HepG2 (cell line): Measurements from ENCODE around the gene SUPT6H. TPM values are rescaled to one million over a fixed set of nuclear protein-coding genes. Genes with fewer than 3 reads are reported as not detected.

Experiments used
- ARNT2 ChIP-seq: sonication (generic); formaldehyde crosslinking; IDR thresholded peaks from 2 replicates; pipeline ENCODE4 v1.8.0; 2022; ENCODE audit warnings: mild to moderate bottlenecking, low read depth, missing genetic modification reagents, moderate library complexity
- HOXA7 ChIP-seq: sonication (generic); formaldehyde crosslinking; IDR thresholded peaks from 2 replicates; pipeline ENCODE4 v1.8.1; 2022; ENCODE audit warnings: mild to moderate bottlenecking, missing genetic modification reagents, moderate library complexity
- IRX3 ChIP-seq: sonication (generic); formaldehyde crosslinking; IDR thresholded peaks from 2 replicates; pipeline ENCODE4 v1.8.1; 2023; ENCODE audit warnings: mild to moderate bottlenecking, low read depth, missing genetic modification reagents, borderline replicate concordance
- KLF15 ChIP-seq: sonication (generic); formaldehyde crosslinking; IDR thresholded peaks from 2 replicates; pipeline ENCODE4 v1.8.1; 2023; ENCODE audit warnings: borderline replicate concordance, mild to moderate bottlenecking, inconsistent platforms, missing genetic modification reagents, mixed read lengths
- MIXL1 ChIP-seq: IDR thresholded peaks from 2 replicates; pipeline ENCODE4 v1.6.1; 2016
- NCOA2 ChIP-seq: sonication (generic); formaldehyde crosslinking; IDR thresholded peaks from 2 replicates; pipeline ENCODE4 v1.8.0; 2022; ENCODE audit warnings: inconsistent platforms
- NFE2L2 ChIP-seq: fragments of 150-350 bp; IDR thresholded peaks from 2 replicates; pipeline ENCODE4 v1.6.1; 2014; ENCODE audit warnings: low read length
- POLR2G ChIP-seq: fragments of 200-400 bp; formaldehyde crosslinking; IDR thresholded peaks from 2 replicates; pipeline ENCODE4 v1.6.1; 2018; ENCODE audit warnings: mild to moderate bottlenecking, low read depth, low read length, moderate library complexity
- PPARG ChIP-seq: conservative IDR thresholded peaks from 2 replicates; pipeline ENCODE4 v1.6.1; 2016; ENCODE audit warnings: missing biosample characterization, missing genetic modification reagents
- TCF7 ChIP-seq: sonication (generic); IDR thresholded peaks from 2 replicates; pipeline ENCODE4 v1.6.1; 2016; ENCODE audit warnings: antibody characterized with exemption, low read depth
- ZNF326 ChIP-seq: sonication (generic); formaldehyde crosslinking; IDR thresholded peaks from 2 replicates; pipeline ENCODE4 v1.4.0; 2020; ENCODE audit warnings: missing genetic modification reagents, borderline replicate concordance
- ZNF335 ChIP-seq: sonication (generic); formaldehyde crosslinking; IDR thresholded peaks from 2 replicates; pipeline ENCODE4 v1.4.0; 2020; ENCODE audit warnings: missing genetic modification reagents
- ZNF563 ChIP-seq: sonication (generic); formaldehyde crosslinking; IDR thresholded peaks from 2 replicates; pipeline ENCODE4 v1.8.0; 2022; ENCODE audit warnings: mild to moderate bottlenecking, moderate library complexity, missing genetic modification reagents
- ZNF891 ChIP-seq: sonication (generic); formaldehyde crosslinking; IDR thresholded peaks from 2 replicates; pipeline ENCODE4 v1.5.0; 2020; ENCODE audit warnings: mild to moderate bottlenecking, missing genetic modification reagents
- polyA plus RNA-seq, 8 experiments: library from polyadenylated mRNA; depleted of rRNA in 3 of 8; stranded (reverse) in 7 of 8; unstranded in 1 of 8; fragments of >200 nt; fragmentation: Illumina TruSeq in 4 of 8; extraction: Trizol in 4 of 8; gene quantifications; 2 replicates each; pipeline versions ENCODE4 v1.2.1 to v1.2.3, GENCODE V29; 2011 to 2016; ENCODE audit warnings: low read depth in 4 of 8, missing spikeins in 1 of 8, mixed read lengths in 1 of 8; ENCODE audit not compliant: insufficient read depth in 1 of 8
- total RNA-seq, 5 experiments: library from RNA; depleted of rRNA; stranded (reverse); fragments of >200 nt; fragmentation: Illumina TruSeq; extraction: Trizol; gene quantifications; 2 replicates each; pipeline ENCODE4 v1.2.3, GENCODE V29; 2016; ENCODE audit warnings: low read depth in 1 of 5
- TF ChIP-seq, protein P1 (sequence below), 2 experiments: sonication (generic) in 1 of 2; formaldehyde crosslinking in 1 of 2; IDR thresholded peaks; 2 replicates each; pipeline versions ENCODE4 v1.6.1 to v1.9.0; 2014 to 2022; ENCODE audit warnings: antibody characterized with exemption in 1 of 2, borderline replicate concordance in 1 of 2, inconsistent platforms in 1 of 2, low read depth in 1 of 2, missing genetic modification reagents in 1 of 2
- TF ChIP-seq, protein P2 (sequence below): sonication (generic); formaldehyde crosslinking; IDR thresholded peaks from 2 replicates; pipeline ENCODE4 v1.9.0; 2022; ENCODE audit warnings: missing genetic modification reagents, mild to moderate bottlenecking, borderline replicate concordance
- TF ChIP-seq, protein P3 (sequence below): sonication (generic); formaldehyde crosslinking; IDR thresholded peaks from 2 replicates; pipeline ENCODE4 v1.4.0; 2020; ENCODE audit warnings: mild to moderate bottlenecking, missing genetic modification reagents

SUPT6H gene
- total and polyA plus RNA-seq, 2 of the 13 experiments (the other 11 are each of a cell fraction or from before 2014, with no cell fraction given): 32.7 to 39.9 TPM

DNA sequence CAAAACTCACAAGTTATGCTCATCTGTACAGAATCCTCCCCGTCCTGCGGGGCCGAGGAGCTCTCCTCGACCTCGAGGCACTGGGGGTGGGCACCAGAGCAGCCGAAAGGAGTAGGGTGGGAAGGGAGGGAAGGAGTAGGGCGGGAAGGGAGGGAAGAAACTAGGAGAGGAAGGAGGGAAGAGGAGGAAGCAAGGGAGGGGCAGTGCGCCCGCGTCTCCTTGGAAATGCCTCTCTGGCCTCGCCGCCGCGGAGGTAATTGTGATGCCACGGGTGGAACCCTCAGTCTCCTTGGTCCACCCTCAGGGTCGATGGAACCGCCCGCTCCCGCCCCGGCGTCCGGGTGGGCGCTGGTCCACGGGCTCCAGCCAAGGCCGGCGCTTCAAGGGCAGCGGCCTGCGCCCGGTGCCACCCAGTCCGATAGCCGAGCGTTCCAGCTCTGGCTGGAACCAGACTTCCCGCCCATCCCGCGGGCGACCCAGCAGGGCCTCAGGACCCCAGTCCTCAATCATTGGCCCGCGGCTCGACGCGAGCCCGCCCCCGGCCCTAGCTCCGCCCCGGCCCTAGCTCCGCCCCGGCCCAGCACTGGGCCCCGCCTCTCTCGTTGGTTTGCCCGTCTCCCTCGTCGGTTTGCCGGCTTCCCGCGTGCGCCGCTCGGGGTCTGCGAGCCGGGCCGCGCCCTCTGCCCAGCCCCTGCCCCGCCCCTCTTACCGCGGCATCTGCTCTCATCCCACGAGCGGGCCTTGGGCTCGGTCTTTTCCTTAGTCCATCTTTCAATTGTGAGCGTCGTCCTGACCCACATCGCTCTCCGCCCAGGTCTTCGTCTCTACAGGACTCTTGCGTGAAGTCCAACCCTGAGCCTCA is 49.1 kb downstream of the SUPT6H start (continued):
- TF ChIP-seq ARNT2 (CRISPR knock-in tag): 0 out of 2 replicates have a peak, but pooled peaks have one; percentile 46
- no peak for TF ChIP-seq ZNF326 (CRISPR knock-in tag)
- TF ChIP-seq KLF15 (CRISPR knock-in tag): no peak; the same call in 1 of the 2 replicates
- TF ChIP-seq ZNF563: peak; percentile 85; the same call in 1 of the 2 replicates
- TF ChIP-seq TCF7: no peak
- TF ChIP-seq ZNF335 (CRISPR knock-in tag): 0 out of 2 replicates have a peak, but pooled peaks have one; percentile 49
- TF ChIP-seq NFE2L2: no peak
- peak; percentile 65; the same call in 1 of the 2 replicates for TF ChIP-seq PPARG
- no peak for TF ChIP-seq MIXL1
- TF ChIP-seq POLR2G: peak; percentile 88
- TF ChIP-seq NCOA2 (CRISPR knock-in tag): no peak
- TF ChIP-seq, protein P1, sequence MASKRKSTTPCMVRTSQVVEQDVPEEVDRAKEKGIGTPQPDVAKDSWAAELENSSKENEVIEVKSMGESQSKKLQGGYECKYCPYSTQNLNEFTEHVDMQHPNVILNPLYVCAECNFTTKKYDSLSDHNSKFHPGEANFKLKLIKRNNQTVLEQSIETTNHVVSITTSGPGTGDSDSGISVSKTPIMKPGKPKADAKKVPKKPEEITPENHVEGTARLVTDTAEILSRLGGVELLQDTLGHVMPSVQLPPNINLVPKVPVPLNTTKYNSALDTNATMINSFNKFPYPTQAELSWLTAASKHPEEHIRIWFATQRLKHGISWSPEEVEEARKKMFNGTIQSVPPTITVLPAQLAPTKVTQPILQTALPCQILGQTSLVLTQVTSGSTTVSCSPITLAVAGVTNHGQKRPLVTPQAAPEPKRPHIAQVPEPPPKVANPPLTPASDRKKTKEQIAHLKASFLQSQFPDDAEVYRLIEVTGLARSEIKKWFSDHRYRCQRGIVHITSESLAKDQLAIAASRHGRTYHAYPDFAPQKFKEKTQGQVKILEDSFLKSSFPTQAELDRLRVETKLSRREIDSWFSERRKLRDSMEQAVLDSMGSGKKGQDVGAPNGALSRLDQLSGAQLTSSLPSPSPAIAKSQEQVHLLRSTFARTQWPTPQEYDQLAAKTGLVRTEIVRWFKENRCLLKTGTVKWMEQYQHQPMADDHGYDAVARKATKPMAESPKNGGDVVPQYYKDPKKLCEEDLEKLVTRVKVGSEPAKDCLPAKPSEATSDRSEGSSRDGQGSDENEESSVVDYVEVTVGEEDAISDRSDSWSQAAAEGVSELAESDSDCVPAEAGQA (IDR thresholded peaks at IDR 0.05; ENCODE audit: low read depth): no peak
- TF ChIP-seq, protein P1 (CRISPR knock-in tag; IDR thresholded peaks at IDR 0.05; ENCODE audit: borderline replicate concordance): no peak
- no peak for TF ChIP-seq HOXA7 (CRISPR knock-in tag)
- TF ChIP-seq, protein P2, sequence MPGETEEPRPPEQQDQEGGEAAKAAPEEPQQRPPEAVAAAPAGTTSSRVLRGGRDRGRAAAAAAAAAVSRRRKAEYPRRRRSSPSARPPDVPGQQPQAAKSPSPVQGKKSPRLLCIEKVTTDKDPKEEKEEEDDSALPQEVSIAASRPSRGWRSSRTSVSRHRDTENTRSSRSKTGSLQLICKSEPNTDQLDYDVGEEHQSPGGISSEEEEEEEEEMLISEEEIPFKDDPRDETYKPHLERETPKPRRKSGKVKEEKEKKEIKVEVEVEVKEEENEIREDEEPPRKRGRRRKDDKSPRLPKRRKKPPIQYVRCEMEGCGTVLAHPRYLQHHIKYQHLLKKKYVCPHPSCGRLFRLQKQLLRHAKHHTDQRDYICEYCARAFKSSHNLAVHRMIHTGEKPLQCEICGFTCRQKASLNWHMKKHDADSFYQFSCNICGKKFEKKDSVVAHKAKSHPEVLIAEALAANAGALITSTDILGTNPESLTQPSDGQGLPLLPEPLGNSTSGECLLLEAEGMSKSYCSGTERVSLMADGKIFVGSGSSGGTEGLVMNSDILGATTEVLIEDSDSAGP (CRISPR knock-in tag): peak; percentile 61; the same call in 1 of the 2 replicates
- no peak for TF ChIP-seq IRX3 (CRISPR knock-in tag)
- TF ChIP-seq, protein P3, sequence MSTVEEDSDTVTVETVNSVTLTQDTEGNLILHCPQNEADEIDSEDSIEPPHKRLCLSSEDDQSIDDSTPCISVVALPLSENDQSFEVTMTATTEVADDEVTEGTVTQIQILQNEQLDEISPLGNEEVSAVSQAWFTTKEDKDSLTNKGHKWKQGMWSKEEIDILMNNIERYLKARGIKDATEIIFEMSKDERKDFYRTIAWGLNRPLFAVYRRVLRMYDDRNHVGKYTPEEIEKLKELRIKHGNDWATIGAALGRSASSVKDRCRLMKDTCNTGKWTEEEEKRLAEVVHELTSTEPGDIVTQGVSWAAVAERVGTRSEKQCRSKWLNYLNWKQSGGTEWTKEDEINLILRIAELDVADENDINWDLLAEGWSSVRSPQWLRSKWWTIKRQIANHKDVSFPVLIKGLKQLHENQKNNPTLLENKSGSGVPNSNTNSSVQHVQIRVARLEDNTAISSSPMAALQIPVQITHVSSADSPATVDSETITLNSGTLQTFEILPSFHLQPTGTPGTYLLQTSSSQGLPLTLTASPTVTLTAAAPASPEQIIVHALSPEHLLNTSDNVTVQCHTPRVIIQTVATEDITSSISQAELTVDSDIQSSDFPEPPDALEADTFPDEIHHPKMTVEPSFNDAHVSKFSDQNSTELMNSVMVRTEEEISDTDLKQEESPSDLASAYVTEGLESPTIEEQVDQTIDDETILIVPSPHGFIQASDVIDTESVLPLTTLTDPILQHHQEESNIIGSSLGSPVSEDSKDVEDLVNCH (CRISPR knock-in tag): no peak
- peak; percentile 33 for TF ChIP-seq ZNF891 (CRISPR knock-in tag)
